Stimulated activated CD8-positive, alpha-beta memory T cell treated with anti-CD3 and anti-CD28 coated beads, Interleukin-12 subunit alpha, Interleukin-12 subunit beta, amount 100 ng/mL, for 24 hours (primary cell): ENCODE data around the gene BCAR3.
"Not testable (repeated sequence)": the region's sequence is repeated elsewhere in the genome, so short reads cannot be mapped to it uniquely, and the experiment has no call there.

Source experiments
- DNase-seq: peaks from one replicate; pipeline ENCODE4 v3.0.0-alpha.2; 2020; ENCODE audit errors: extremely low read depth

Gene BCAR3

GRCh38 chr1:93597709-93598108 is 83.9 kb downstream of the BCAR3 start:
- DNase-seq, result no peak

GRCh38 chr1:93596329-93597089 is 85.1 kb downstream of the BCAR3 start:
- no peak for DNase-seq

- no peak for DNase-seq
Observed at GRCh38 chr1:93595743-93596142, 85.9 kb downstream of the BCAR3 start.

GRCh38 chr1:93595266-93595665 is 86.4 kb downstream of the BCAR3 start:
- no peak for DNase-seq

- no peak for DNase-seq
Observed at GRCh38 chr1:93594603-93594880, 87.1 kb downstream of the BCAR3 start.

GRCh38 chr1:93593854-93594602 is 87.6 kb downstream of the BCAR3 start:
- no peak for DNase-seq

- no peak for DNase-seq
Observed at GRCh38 chr1:93592551-93592949, 89.1 kb downstream of the BCAR3 start.

- DNase-seq, result no peak
Observed at GRCh38 chr1:93591676-93592550, 89.7 kb downstream of the BCAR3 start.

GRCh38 chr1:93591291-93591675 is 90.4 kb downstream of the BCAR3 start:
- not testable (repeated sequence) for DNase-seq

GRCh38 chr1:93588955-93589354 is 92.7 kb downstream of the BCAR3 start:
- DNase-seq, result no peak

- no peak for DNase-seq
Observed at GRCh38 chr1:93588206-93588605, 93.4 kb downstream of the BCAR3 start.

GRCh38 chr1:93587354-93587753 is 94.3 kb downstream of the BCAR3 start:
- DNase-seq, result no peak

- DNase-seq, result no peak
Observed at GRCh38 chr1:93585059-93585966, 96.3 kb downstream of the BCAR3 start.

GRCh38 chr1:93584261-93585003 is 97.2 kb downstream of the BCAR3 start:
- DNase-seq, result no peak

GRCh38 chr1:93581917-93582850 is 99.5 kb downstream of the BCAR3 start:
- DNase-seq, result no peak

GRCh38 chr1:93579891-93580290 is 101.7 kb downstream of the BCAR3 start:
- no peak for DNase-seq

- no peak for DNase-seq
Observed at GRCh38 chr1:93578911-93579825, 102.5 kb downstream of the BCAR3 start.

- DNase-seq, result no peak
Observed at GRCh38 chr1:93578433-93578830, 103.2 kb downstream of the BCAR3 start.
